AML-193 (cell line): ENCODE measurements around the gene TRIM40.

ENCODE experiments used
- DNase-seq, 2 experiments: peaks; one replicate each; lab custom pipeline; 2025; lab: John Stamatoyannopoulos, UW

TRIM40 gene, protein sequence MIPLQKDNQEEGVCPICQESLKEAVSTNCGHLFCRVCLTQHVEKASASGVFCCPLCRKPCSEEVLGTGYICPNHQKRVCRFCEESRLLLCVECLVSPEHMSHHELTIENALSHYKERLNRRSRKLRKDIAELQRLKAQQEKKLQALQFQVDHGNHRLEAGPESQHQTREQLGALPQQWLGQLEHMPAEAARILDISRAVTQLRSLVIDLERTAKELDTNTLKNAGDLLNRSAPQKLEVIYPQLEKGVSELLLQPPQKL

DNA sequence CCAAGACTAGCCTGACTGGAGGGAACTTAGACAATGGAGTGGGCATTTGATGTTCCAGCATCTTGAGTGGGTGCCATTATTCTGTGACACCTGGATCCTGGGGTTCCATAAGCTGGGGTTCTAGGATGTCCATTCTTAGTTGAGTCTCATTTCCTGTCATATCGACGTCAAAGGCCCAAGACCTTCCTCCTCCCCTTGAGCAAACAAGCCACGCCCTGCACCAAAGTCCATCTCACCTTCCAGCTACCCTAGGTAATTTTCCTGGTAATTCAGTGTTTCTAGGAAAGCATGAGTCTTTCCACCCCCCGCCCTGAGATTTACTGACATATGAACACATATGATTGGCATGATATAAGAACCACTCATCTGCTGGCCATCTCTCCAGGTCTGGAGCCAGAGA is at the start of gene TRIM40:
Gene TRIM40, plus strand, starts transcription at position 384 of the 400 bp plus-strand sequence. CDS start 897 bp downstream, outside the sequence.
- no peak for DNase-seq

DNA sequence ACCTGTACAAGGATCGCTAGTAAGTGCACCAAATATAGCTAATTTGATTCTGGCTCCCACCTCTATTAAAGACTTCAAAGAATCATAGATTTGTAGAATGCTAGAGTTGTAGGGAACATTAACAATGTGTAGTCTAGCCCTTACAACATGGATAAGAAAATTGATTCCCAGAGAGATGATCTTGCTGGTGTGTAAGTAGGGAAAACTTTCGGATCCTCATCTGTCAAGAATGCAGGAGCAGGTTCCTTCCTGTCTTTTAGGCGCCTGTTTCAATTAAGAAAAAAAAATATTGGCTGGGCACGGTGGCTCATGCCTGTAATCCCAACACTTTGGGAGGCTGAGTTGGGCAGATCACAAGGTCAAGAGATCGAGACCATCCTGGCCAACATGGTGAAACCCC is 48.1 kb upstream of the TRIM40 start:
- no peak for DNase-seq

DNA sequence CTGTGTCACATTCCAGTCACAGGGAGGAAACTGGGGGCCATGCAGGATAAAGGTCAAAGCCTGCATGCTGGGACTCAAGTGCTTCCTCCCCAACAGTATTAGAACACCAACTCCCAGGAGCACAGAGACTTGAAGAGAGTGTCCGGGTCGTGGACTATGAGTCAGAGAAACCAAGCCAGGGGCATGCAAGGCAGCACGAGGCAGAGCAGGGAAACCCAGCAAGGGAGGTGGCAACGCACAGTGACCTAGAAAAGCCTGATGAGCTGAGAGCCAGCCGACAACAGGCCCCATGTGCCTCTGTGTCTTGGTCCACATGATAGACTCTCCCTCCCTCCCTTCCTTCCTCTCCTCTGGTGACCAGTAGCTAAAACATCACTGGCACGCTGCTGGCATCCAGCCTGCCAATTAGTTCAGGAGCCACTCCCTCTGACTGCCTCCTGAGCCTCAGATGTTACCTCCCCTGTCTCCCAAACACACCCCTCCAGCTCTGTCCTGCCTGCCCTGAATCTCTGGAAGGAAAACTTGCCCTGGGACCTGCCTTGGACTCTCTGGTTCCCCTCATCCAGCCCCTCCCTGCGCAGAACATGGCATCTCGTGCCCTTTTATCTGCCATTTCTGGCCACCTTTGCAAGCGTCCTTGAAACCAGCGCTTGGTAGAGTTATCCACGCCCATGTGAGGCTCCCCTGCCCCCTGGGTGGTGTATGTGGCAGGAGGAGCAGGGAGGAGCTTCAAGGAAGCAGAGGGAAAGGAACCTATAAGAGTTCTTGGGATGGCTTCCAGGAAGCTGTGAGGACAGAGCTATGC is 44.2 kb upstream of the TRIM40 start:
- DNase-seq: no peak

DNA sequence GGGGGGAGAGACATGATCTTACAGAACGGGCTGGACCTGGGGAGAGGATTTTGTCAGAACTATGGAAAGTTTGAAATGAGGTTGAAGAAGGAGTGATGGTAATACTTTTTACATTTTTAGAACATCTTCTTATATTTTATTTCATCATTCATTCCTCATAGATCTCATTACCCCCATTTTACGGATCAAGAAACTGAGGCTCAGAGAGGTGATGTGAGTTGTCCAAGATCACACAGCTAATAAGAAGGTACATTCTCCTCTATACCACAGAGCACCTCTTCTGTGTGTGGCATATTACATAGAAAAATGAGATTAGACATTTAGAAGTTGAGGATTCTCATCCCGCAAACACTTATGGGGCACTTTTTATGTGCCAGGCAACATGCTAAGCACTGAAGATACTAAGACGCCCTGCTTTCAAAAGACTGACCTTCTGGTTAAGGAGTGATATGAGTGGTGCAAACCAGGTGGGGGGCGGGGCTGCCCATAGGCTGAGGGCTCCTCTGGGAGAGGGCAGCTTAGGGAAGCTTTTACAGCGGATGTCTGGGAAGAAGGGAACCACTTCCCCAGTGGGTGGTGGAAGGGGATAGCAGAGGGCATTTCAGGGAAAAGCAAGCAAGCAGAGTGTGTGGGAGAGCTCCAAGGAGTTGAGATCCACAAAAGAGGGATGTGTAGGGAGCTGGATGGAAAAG is 42.9 kb upstream of the TRIM40 start:
- no peak for DNase-seq

DNA sequence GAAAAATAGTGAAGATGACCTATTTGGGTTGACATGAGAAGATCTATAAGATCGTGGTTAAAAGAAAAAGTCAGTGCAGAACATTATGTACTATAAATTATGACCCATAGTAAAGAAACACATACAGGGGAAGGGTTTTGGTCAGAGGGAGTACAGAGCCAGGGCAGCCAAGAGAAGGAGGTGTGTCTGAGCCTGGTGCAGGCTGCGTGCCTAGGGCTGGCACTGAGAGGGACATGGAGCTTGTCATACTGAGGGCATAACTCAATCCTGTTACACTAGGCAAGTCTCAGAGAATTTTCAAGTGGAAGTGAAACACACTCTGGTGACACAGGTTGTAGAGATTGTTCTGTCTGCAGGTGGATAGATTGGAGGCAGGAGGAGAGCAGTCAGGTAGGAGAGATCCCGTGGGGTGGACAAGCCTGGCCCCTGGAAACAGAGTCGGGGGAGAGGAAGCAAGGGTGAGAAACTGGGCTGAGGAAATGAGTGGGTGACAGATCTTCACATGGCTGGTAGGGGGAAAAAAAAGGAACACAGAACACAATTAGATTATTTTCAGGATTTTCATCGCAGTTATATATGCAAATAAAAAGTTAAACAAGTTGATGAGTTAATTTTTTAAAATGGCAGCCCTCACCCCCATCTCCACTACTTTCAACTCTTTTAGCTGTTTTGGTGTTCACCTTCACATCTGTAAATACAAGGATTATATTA is 41.8 kb upstream of the TRIM40 start:
- DNase-seq: no peak

DNA sequence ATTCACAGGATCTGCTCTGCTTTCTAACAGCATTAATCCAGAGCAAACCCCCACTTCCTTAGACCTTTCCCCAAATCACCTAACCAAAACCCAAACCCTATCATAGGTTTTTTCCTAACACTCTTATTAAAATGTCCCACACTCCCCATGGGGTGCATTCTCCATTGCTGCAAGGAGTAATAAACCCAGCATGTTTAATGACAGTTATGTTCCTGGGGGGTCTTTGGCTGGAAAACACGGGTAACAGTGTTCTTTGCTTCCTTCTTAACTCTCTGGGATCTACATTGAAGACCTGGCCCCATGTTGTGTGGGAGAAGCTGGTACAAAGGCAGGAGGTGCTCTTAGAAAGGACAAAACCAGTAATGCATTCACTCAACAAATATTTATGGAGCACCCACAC is 39.1 kb upstream of the TRIM40 start:
- no peak for DNase-seq

DNA sequence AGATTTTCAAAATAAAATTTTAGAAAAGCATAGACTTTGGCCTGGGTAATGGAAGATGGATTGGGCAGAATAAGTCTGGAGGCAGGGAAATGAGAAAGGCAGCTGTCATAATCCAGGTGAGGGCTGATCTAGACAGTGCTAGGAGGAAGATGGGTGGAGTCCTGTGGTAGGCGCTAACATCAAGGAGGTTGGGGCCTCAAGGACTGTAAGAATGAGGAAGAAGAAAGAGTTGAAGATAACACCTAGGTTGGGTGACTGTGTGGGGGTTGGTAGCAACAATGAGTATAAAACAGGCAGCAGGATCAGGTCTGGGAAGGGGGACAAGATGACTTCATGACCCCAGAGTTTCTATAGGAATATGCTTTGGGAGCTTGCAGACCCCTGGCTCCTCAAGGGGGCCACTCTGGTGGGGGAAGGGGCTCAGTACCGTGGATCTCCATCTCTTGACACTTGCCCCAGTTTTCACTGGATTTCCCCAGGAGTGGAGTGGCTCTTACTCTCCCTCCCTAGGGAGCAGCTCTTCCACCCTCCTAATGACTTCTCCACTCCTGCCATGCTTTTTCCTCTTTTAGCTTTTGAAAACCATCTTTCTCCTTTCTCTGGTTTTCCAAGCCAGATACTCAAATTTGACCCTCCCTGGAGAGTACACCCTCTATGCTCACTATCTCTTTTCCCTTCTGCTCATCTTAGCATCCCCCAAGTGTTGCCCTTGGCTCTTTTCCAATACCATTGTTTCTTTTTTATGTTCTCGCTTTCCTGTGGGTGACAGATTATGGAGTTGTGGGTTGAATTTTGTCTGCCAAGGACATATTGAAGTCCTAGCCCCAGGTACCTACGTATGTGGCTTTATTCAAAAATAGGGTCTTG is 37.8 kb upstream of the TRIM40 start:
- no peak for DNase-seq

DNA sequence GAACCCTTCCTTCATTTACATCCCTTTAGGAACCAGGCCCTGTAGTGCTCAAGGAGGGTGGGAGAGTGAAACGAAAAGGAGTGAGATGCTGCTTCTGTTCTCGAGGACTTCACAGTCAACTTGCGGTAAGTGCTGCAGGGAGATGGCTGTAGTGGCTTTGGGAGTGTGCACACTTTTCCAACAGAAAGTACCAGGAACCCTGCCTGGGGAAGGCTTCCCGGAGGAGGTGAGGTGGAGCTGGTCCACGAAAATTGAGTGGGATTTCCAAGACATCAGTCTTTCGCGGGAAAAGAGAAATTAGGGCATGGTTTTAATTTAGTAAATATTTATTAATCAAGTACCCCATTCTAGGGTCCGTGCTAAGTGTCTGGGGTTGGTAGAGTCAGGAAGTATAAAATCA is 35.8 kb upstream of the TRIM40 start:
- DNase-seq: no peak

DNA sequence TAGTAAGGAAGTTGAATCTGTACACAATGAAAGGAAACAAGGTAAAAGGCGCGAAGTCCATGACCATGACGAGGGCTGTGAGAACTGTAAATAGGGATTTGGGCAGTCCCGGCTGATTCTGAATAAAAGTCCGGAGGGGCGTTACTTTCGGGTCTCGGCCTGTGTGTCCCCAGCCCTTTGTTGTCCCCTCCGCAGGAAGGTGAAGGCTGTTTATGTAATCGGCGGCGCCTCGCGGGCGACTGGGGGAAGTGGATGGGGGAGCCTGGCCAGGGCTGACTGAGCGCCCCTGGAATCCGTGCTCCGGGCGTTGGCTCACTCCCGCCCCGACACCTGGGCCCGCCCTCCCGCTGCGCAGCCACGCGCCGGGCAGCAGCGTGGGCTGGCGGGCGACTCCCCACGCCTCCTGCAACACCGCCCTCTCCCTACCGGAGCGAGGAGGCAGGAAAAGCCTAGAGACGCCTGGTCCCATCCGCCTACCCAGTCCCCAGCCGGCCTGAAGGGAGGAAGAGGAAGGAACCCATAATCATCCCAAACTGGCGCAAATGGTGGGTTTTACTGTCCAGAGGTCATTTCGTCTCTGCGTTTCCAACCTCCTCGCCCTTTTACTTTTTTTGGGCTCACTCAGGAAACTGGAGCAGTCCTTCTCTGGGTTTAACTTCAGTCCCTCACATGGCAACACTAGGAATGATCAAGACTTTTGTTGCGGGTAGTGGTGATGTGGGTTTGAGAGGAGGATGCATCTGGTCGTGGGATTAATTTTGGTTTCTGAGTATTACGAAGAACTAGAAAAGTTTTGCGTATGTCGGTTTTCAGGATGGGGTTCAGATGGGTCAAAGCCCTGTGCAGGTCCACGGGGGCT is 35.1 kb upstream of the TRIM40 start:
- DNase-seq: no peak

DNA sequence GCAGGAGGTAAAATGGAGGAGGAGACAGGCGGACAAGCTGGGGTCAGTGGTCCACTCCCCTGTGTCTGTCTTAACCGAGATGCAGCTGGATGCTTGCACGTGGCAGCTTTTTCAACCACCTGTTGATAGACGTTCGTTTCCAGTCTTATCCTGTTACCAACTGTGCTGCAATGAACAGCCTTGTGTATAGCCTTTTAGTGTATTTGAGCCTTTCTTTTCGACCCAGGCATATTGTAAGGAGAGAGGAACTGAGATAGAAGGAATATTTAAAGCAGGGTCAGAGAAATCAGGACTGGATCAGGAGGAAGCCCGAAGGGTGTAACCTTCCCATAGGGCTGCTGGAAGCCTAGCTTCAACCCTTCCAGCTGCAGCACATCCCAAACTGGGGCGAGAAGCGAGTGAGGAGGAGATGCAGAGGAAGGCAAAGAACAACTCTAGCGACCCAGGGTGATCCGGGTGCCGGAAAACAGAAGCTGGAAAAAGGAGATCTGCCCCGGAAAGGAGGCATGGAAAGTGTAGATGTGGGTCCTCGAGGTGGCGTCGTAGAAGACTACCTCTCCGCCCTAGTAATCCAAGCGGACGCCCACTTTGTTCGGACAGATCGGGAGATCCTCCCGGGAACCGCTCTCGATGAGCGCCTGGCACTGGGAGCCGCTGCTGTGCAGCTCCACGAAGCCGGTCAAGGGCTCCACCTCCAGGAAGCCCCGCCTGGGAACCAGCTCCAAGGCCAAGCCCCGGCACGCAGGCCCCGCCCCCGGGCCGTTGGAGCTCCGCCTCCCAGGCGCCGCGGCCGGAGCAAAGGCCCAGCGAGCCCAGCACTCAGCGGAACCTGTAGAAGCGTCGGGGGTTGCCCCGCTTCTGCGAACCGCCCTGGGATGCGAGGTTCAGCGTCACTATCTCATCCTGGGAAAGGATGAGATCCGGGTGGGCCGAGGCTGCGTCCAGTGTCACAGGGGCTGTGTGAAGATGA is 34.2 kb upstream of the TRIM40 start:
- peak; percentile 80 to 87 for DNase-seq

DNA sequence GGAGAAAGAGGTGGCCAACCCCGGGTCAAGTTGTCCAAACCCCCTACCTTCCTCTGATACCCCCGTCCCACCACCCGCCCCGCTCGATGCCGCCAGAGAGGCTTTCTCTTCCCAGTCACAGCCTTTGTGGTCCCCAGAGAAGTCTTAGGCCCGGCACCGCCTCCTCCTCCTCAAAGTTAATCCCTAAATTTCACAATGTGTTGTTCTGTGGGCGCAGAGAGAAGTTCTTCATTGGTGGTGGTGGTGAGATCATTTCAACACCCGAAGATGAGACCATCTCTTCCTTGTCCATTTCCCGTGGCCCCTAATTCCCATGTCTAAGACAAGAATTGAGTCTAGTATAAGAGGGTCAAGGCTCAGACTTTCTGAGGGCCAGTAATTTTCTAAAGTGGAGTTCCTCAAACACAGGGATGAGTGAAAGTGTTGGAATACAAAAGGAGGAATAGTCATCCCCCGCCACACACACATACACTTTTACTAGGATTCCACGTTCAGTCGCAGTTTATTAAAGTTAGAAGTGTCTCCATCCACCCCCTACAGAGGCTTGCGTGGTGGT is 33.4 kb upstream of the TRIM40 start:
- DNase-seq: peak; percentile 77 to 81

DNA sequence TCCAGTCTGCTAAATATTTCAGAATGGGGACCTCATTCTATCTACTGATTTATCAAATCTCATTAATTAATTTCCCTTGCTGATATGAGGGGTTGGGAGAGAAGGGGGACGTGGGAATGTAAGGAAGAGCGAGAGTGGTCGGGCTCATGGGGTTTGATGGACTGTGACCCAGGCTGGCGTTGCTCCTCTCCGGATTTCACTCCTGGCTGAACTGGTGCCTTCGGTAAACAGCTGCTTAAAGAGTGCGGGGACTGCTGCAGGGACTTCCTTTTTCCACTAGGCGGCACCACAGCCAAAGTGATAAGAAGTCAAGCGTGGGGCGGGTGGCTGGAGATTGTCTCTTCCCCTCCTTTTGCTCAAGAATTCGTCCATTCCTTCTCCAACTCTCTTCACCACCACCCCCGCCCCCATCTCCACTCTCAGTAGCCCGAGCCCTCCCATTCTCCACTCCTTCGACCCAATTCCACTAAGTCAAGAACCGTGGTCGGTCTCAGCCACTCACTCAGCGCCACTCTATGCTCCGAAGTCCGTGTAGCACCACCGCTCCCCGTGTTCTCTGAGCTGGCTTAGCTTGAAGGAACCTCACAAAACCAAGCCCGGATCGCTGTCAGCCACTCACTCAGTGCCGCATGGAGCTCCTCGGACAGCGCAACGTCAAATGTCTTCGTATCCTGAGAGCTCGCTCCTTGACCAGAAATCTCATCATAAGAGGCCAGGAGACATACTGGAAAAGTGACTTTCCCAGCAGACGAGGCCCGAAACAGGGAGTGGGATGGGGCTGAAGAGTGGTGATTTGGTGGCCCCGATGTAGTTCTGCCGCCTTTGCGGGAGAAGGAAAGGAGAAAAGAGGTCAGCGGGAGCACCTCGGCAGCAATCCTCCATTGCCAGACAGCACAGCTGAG is 32.7 kb upstream of the TRIM40 start:
- DNase-seq: peak; percentile 93 to 94

DNA sequence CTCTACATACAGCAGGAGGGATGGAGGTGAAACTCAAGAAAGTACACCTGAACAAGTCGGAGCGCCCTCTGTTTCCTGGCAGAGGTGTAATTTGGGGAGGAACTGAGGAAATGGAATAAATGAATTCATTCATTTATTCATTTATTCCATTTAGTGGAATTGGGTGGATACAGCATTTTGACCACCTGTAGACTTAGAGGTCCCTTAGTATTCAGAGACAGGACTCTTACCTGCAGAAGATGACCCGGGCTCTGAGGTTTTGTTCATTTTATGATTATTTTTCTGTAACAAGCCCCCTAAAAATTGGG is 32.1 kb upstream of the TRIM40 start:
- DNase-seq: no peak

DNA sequence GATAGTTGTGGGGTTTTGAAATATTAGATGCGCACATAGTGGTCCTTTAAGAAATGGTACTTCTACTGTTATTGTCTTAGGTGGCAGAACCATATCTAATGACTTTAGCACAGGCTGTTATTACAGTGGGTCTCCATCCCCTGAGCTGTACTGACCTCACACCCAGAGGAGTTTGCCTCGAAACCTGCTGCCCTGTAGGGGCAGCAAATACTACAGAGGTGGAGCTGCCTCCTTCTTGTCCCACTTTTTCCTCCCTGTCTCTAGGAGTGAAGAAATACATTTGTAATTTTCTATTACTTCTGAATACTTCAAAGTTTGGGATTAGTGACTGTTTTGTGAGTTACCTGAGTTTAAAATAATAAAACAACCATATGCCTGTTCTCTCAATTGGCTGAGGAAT is 31.3 kb upstream of the TRIM40 start:
- DNase-seq: no peak

DNA sequence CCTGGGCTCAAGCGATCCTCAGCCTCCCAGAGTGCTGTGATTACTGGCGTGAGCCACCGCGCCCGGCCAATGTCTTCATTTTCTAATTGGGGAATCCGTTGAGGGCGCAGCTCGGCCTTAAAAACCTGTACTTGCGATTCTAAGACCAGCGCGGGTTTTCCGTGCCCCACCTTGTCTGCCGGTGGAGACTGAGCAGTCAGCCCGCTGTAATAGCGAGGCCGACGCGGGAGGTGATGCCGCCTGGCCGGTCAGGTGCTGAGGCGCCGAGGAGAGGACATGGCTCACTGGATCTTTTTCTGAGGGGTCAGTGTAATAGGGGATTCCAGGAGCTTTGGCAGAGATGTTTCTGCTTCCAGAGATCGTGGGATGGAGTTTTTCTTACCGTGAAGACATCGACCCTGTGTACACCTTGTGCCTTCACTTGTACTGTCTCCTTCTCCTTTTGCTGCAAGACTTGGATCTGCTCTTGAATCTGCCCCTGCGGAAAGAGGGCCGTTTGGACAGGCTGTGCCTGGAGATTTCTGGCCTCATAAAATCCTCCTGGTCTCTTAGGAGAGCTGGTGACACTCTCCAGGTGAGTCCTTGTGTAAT is 24.6 kb upstream of the TRIM40 start:
- DNase-seq: no peak

DNA sequence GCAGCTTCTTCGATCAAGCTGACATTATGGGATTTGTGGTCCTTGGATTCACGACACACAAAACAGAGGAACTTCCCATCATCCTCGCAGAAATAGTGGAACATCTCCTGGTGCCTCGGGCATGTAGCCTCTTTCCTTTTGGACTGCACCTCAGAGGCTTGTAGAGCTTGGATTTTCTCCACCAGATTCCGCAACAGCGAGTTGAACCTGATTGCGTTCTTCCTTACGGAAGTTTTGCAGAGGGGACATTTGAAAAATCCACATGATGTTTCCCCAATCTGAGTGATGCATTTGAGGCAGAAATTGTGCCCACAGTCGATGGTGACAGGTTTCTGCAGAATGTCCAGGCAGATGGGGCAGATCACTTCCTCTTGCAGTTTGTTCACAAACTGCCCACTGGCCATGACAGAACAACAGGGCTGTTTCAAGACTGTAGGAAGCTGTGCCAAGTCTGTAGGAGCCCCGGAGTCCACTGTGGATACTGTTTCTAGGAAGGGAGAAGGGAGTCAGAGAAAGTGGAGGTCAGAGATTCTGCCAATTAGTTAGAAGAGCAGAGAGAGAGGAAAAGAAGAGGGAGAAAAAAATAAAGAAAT is 23.4 kb upstream of the TRIM40 start:
- DNase-seq: no peak
